Endothelial cell of umbilical vein (primary cell): Measurements from ENCODE around the gene CRYAB. TPM values are rescaled to one million over a fixed set of nuclear protein-coding genes. Genes with fewer than 3 reads are reported as not detected.

ENCODE experiments used
- BruUV-seq: library from RNA; stranded (reverse); fragments of 400-500 nt; replicated peaks from 2 replicates; lab custom pipeline; 2021; lab: Mats Ljungman, UMichigan
- CTCF ChIA-PET: fragments of 300-600, 350-600 bp; sonication (Branson Sonifier 250); formaldehyde crosslinking; loops from one replicate; lab custom pipeline; 2021; ENCODE audit warnings: antibody characterized with exemption, inconsistent platforms; lab: Charles Lee
- POLR2A ChIA-PET: fragments of 300-600, 350-600 bp; sonication (Branson Sonifier 250); formaldehyde crosslinking; loops from one replicate; lab custom pipeline; 2021; ENCODE audit warnings: antibody characterized with exemption, inconsistent platforms; lab: Charles Lee
- DNase-seq: peaks from one replicate; pipeline ENCODE4 v3.0.0-alpha.2; 2011; ENCODE audit warnings: low read depth, low spot score
- FAIRE-seq: peaks from 2 replicates; lab custom pipeline; 2011; peaks lifted over from hg19 to GRCh38; lab: Jason Lieb, UNC
- H2AFZ ChIP-seq: 2 replicates; pipeline ENCODE4 v1.6.0; 2012; ENCODE audit warnings: low read depth, low read length, control low read depth, inconsistent platforms
- H3K27ac ChIP-seq: 2 replicates; pipeline ENCODE4 v1.5.1; 2011; ENCODE audit warnings: low read depth, mild to moderate bottlenecking, control low read depth, low read length, moderate library complexity; ENCODE audit not compliant: insufficient read depth
- H3K27me3 ChIP-seq, 2 experiments: 2 replicates each; pipeline versions ENCODE4 v1.6.0 to v1.6.1; 2011; ENCODE audit warnings: low read length in 2 of 2, mixed read lengths in 1 of 2; ENCODE audit not compliant: control insufficient read depth in 2 of 2, insufficient read depth in 2 of 2
- H3K36me3 ChIP-seq, 2 experiments: 2 replicates in 1 of 2; 3 replicates in 1 of 2; pipeline ENCODE4 v1.5.1; 2011; ENCODE audit warnings: low read length in 2 of 2, mild to moderate bottlenecking in 1 of 2, moderate library complexity in 1 of 2; ENCODE audit not compliant: control insufficient read depth in 2 of 2, insufficient read depth in 2 of 2; ENCODE audit errors: extremely low read depth in 1 of 2
- H3K4me1 ChIP-seq: 3 replicates; pipeline ENCODE4 v1.5.1; 2011; ENCODE audit warnings: mild to moderate bottlenecking, low read length; ENCODE audit not compliant: control insufficient read depth, insufficient read depth; ENCODE audit errors: extremely low read depth
- H3K4me2 ChIP-seq: 2 replicates; pipeline ENCODE4 v1.6.1; 2011; ENCODE audit warnings: low read length, control low read depth, mixed read lengths; ENCODE audit not compliant: insufficient read depth
- H3K4me3 ChIP-seq, 3 experiments: fragments of 200-600 bp in 1 of 3; sonication (generic), shearing (Covaris generic) in 1 of 3; replicated peaks in 1 of 3; 2 replicates each; pipeline ENCODE4 v1.5.1; 2011 to 2016; ENCODE audit warnings: control low read depth in 3 of 3, low read length in 3 of 3, mild to moderate bottlenecking in 2 of 3, inconsistent platforms in 1 of 3, low read depth in 1 of 3, moderate library complexity in 1 of 3; ENCODE audit not compliant: insufficient read depth in 1 of 3
- H3K79me2 ChIP-seq: 2 replicates; pipeline ENCODE4 v1.6.0; 2012; ENCODE audit warnings: low read length, inconsistent platforms; ENCODE audit not compliant: control insufficient read depth, insufficient read depth
- H3K9ac ChIP-seq: replicated peaks from 2 replicates; pipeline ENCODE3; 2011; ENCODE audit warnings: low read length, control low read depth; ENCODE audit not compliant: insufficient read depth; ENCODE audit errors: extremely low read depth
- H3K9me1 ChIP-seq: replicated peaks from 3 replicates; pipeline ENCODE4 v1.6.0; 2011; ENCODE audit warnings: mild to moderate bottlenecking, low read length; ENCODE audit not compliant: control insufficient read depth, insufficient read depth; ENCODE audit errors: extremely low read depth
- H3K9me3 ChIP-seq: replicated peaks from 2 replicates; pipeline ENCODE4 v1.5.1; 2012; ENCODE audit warnings: low read length, inconsistent platforms; ENCODE audit not compliant: control insufficient read depth, insufficient read depth
- H4K20me1 ChIP-seq: replicated peaks from 2 replicates; pipeline ENCODE3; 2011; ENCODE audit warnings: mild to moderate bottlenecking, low read length; ENCODE audit not compliant: control insufficient read depth, insufficient read depth; ENCODE audit errors: extremely low read depth
- JUN ChIP-seq: IDR thresholded peaks from 2 replicates; pipeline ENCODE4 v1.6.1; 2011; ENCODE audit warnings: borderline replicate concordance, low read depth; ENCODE audit not compliant: insufficient read length, insufficient read depth
- dilution Hi-C: fragments of 300-500 bp; cut with MboI; formaldehyde crosslinking; loops from one replicate; pipeline ENCODE4 v1.15.0; 2019; ENCODE audit warnings: low sequenced_read_pairs; ENCODE audit not compliant: extremely low pct_ligation_motif_present
- intact Hi-C: fragments of 100-400 bp; cut with micrococcal nuclease; formaldehyde crosslinking; loops from one replicate; pipeline ENCODE4 v1.10.0; 2022
- polyA plus RNA-seq, 4 experiments: library from polyadenylated mRNA; depleted of rRNA in 3 of 4; stranded (reverse) in 3 of 4; unstranded in 1 of 4; fragments of >200 nt; gene quantifications; 2 replicates each; pipeline versions ENCODE4 v1.2.1 to v1.2.3, GENCODE V29; 2011 to 2012; ENCODE audit warnings: missing spikeins in 1 of 4
- small RNA-seq: library from RNA; depleted of rRNA; stranded (forward); fragments of <200 nt; gene quantifications from one replicate; pipeline ENCODE3, GENCODE V24; 2012; ENCODE audit warnings: low replicate concordance, low read depth; ENCODE audit not compliant: insufficient read depth, insufficient read length
- total RNA-seq: library from RNA; stranded (reverse); gene quantifications from 2 replicates; pipeline ENCODE4 v1.2.3, GENCODE V29; 2021
- TF ChIP-seq, protein P1 (sequence below), 2 donors: IDR thresholded peaks; 1 replicate in 1 of 2; 2 replicates in 1 of 2; pipeline ENCODE4 v1.5.1; 2011; ENCODE audit warnings: low read length in 2 of 2, mild to moderate bottlenecking in 2 of 2, moderate library complexity in 2 of 2, control low read depth in 1 of 2, inconsistent platforms in 1 of 2, low read depth in 1 of 2; ENCODE audit not compliant: insufficient read depth in 1 of 2; ENCODE audit errors: extremely low read depth in 1 of 2
- TF ChIP-seq, protein P2 (sequence below): IDR thresholded peaks from 2 replicates; pipeline ENCODE4 v1.6.1; 2011; ENCODE audit not compliant: insufficient read depth, insufficient read length

The CRYAB gene
- total and polyA plus RNA-seq, 2 donors (not counting 3 experiments of a cell fraction or from before 2014, with no cell fraction given): 0.48 TPM; not detected in 1

DNA sequence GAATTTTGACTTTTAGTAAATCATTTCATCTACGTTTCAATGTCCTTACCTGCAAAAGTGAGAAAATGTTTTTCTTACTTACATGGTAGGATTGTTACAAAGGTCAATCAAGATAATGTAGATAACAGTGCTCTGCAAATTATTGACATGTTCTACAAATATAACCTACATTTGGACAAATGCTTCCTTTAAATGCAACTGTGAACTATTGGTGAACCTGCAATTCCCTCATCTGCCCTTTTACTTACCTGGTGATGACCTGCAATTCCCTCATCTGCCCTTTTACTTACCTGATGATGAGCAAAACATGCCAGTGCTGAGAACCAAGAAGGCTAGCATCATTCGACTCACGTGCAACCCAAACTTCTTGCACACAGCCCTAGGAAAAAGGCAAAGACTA is 51.3 kb downstream of the CRYAB start:
- ChIA-PET POLR2A (no interaction called here), CTCF (interaction anchor here (3.3 kb wide), 1 partner anchor 11 kb away, joined by 12 read pairs; the partner anchor contains the start of gene ALG9)
- Histone ChIP-seq H3K4me3 (no peak overlapping the region), H3K4me1 (no peaks in the 10 kb centered on the region), H3K4me2 (no peak overlapping the region), H3K36me3 (peaks cover 4 to 5% of the 10 kb centered on the region in 2 experiments), H3K9me3 (no peaks in the 10 kb centered on the region), H3K27ac (no peak overlapping the region), H3K9me1 (no peaks in the 10 kb centered on the region), H3K27me3 (no peaks in the 10 kb centered on the region), H4K20me1 (no peaks in the 10 kb centered on the region), H2AFZ (no peak overlapping the region), H3K9ac (no peak overlapping the region), H3K79me2 (no peaks in the 10 kb centered on the region)
- TF ChIP-seq, protein P1, sequence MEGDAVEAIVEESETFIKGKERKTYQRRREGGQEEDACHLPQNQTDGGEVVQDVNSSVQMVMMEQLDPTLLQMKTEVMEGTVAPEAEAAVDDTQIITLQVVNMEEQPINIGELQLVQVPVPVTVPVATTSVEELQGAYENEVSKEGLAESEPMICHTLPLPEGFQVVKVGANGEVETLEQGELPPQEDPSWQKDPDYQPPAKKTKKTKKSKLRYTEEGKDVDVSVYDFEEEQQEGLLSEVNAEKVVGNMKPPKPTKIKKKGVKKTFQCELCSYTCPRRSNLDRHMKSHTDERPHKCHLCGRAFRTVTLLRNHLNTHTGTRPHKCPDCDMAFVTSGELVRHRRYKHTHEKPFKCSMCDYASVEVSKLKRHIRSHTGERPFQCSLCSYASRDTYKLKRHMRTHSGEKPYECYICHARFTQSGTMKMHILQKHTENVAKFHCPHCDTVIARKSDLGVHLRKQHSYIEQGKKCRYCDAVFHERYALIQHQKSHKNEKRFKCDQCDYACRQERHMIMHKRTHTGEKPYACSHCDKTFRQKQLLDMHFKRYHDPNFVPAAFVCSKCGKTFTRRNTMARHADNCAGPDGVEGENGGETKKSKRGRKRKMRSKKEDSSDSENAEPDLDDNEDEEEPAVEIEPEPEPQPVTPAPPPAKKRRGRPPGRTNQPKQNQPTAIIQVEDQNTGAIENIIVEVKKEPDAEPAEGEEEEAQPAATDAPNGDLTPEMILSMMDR (IDR thresholded peaks at IDR 0.05; ENCODE audit: extremely low read depth in 1 of 2, insufficient read depth in 1 of 2, low read depth in 1 of 2, low read length in 2 of 2): no peak
- TF ChIP-seq, protein P2, sequence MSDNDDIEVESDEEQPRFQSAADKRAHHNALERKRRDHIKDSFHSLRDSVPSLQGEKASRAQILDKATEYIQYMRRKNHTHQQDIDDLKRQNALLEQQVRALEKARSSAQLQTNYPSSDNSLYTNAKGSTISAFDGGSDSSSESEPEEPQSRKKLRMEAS: no peak
- TF ChIP-seq JUN: no peak
- BruUV-seq: no TSS peak
- DNase-seq: no peak
- no peak for FAIRE-seq
- dilution Hi-C loops (no loop called here), intact Hi-C loops (no loop called here)

Small RNAs within 50 kb of the gene (small RNA-seq; reads per million reads assigned to genes)
- gene C11orf52 (not detected), gene GNG5P3 (not detected), gene RNA5SP351 (not detected), gene RPL37AP8 (not detected)

Other genes with a start within 250 kb of the CRYAB start
- gene PPP2R1B, start 145.4 kb downstream of the CRYAB start, total RNA-seq: 42.7 and 50.8 TPM in 2 replicates
- 17.0 and 18.0 TPM in 2 replicates for gene PPP2R1B, start 145.4 kb downstream of the CRYAB start, polyA plus RNA-seq
- 29.1 and 33.5 TPM in 2 replicates for gene ALG9, start 40.2 kb downstream of the CRYAB start, total RNA-seq
- 29.4 TPM in 2 replicates for gene ALG9, start 40.2 kb downstream of the CRYAB start, polyA plus RNA-seq
- gene FDXACB1, start 32.6 kb downstream of the CRYAB start, total RNA-seq: 1.4 and 3.3 TPM in 2 replicates
- 1.1 and 1.3 TPM in 2 replicates for gene FDXACB1, start 32.6 kb downstream of the CRYAB start, polyA plus RNA-seq
- 7.4 TPM in 2 replicates for gene CFAP68, start 32.2 kb downstream of the CRYAB start, total RNA-seq
- gene CFAP68, start 32.2 kb downstream of the CRYAB start, polyA plus RNA-seq: 9.0 and 10.6 TPM in 2 replicates
- gene HSPB2, start 964 bp upstream of the CRYAB start, total RNA-seq: not detected in 2 replicates
- not detected in 2 replicates for gene HSPB2, start 964 bp upstream of the CRYAB start, polyA plus RNA-seq
- gene C11orf52, start 7.1 kb upstream of the CRYAB start, total RNA-seq: 0.31 and 0.99 TPM in 2 replicates
- 0.76 and 1.2 TPM in 2 replicates for gene C11orf52, start 7.1 kb upstream of the CRYAB start, polyA plus RNA-seq
- 18.6 and 20.0 TPM in 2 replicates for gene DIXDC1, start 25.6 kb upstream of the CRYAB start, total RNA-seq
- 6.4 and 8.0 TPM in 2 replicates for gene DIXDC1, start 25.6 kb upstream of the CRYAB start, polyA plus RNA-seq
- 40.1 and 41.3 TPM in 2 replicates for gene DLAT, start 113.6 kb upstream of the CRYAB start, total RNA-seq
- gene DLAT, start 113.6 kb upstream of the CRYAB start, polyA plus RNA-seq: 10.5 and 13.3 TPM in 2 replicates
- gene PIH1D2, start 162.2 kb upstream of the CRYAB start, total RNA-seq: 1.3 and 1.8 TPM in 2 replicates
- 0.49 and 0.51 TPM in 2 replicates for gene PIH1D2, start 162.2 kb upstream of the CRYAB start, polyA plus RNA-seq
- 16.7 and 18.5 TPM in 2 replicates for gene NKAPD1, start 162.5 kb upstream of the CRYAB start, total RNA-seq
- 5.2 and 7.2 TPM in 2 replicates for gene NKAPD1, start 162.5 kb upstream of the CRYAB start, polyA plus RNA-seq
- 64.1 and 77.0 TPM in 2 replicates for gene TIMM8B, start 175.0 kb upstream of the CRYAB start, total RNA-seq
- gene TIMM8B, start 175.0 kb upstream of the CRYAB start, polyA plus RNA-seq: 110 and 120 TPM in 2 replicates
- gene SDHD, start 175.1 kb upstream of the CRYAB start, total RNA-seq: 72.3 and 79.0 TPM in 2 replicates
- 169 and 190 TPM in 2 replicates for gene SDHD, start 175.1 kb upstream of the CRYAB start, polyA plus RNA-seq